Keratinocyte (primary cell): ENCODE data around the gene NLRP10. TPM values are rescaled to one million over a fixed set of nuclear protein-coding genes. Genes with fewer than 3 reads are reported as not detected.

ENCODE experiments used
- DNase-seq: peaks from one replicate; pipeline ENCODE4 v3.0.0-alpha.2; 2011; ENCODE audit warnings: low read depth, missing footprints, low spot score
- FAIRE-seq: peaks from 2 replicates; lab custom pipeline; 2011; peaks lifted over from hg19 to GRCh38; lab: Jason Lieb, UNC
- H2AFZ ChIP-seq: 2 replicates; pipeline ENCODE4 v1.6.0; 2012; ENCODE audit warnings: low read length, control low read depth, inconsistent platforms; ENCODE audit not compliant: control insufficient read depth
- H3K27ac ChIP-seq: 2 replicates; pipeline ENCODE4 v1.5.1; 2011; ENCODE audit warnings: low read length; ENCODE audit not compliant: control insufficient read depth, insufficient read depth
- H3K27me3 ChIP-seq: 3 replicates; pipeline ENCODE4 v1.6.0; 2011; ENCODE audit warnings: low read length; ENCODE audit not compliant: control insufficient read depth, insufficient read depth; ENCODE audit errors: extremely low read depth
- H3K36me3 ChIP-seq, 2 experiments: 2 replicates in 1 of 2; 3 replicates in 1 of 2; pipeline ENCODE4 v1.5.1; 2011; ENCODE audit warnings: low read length in 2 of 2, mild to moderate bottlenecking in 1 of 2; ENCODE audit not compliant: control insufficient read depth in 2 of 2, insufficient read depth in 2 of 2; ENCODE audit errors: extremely low read depth in 1 of 2
- H3K4me1 ChIP-seq: 3 replicates; pipeline ENCODE4 v1.5.1; 2011; ENCODE audit warnings: low read length; ENCODE audit not compliant: control insufficient read depth, insufficient read depth; ENCODE audit errors: extremely low read depth
- H3K4me2 ChIP-seq: 3 replicates; pipeline ENCODE4 v1.6.0; 2011; ENCODE audit warnings: low read depth, low read length; ENCODE audit not compliant: control insufficient read depth, insufficient read depth; ENCODE audit errors: extremely low read depth
- H3K4me3 ChIP-seq, 3 experiments: fragments of 200-600 bp in 1 of 3; sonication (generic) in 1 of 3; 2 replicates in 2 of 3; 3 replicates in 1 of 3; pipeline ENCODE4 v1.5.1; 2011 to 2016; ENCODE audit warnings: low read length in 3 of 3, mild to moderate bottlenecking in 3 of 3, control low read depth in 2 of 3, inconsistent platforms in 1 of 3, low read depth in 1 of 3, mixed read lengths in 1 of 3, mixed run types in 1 of 3, moderate library complexity in 1 of 3; ENCODE audit not compliant: control insufficient read depth in 2 of 3, insufficient read depth in 2 of 3; ENCODE audit errors: extremely low read depth in 1 of 3
- H3K79me2 ChIP-seq: 2 replicates; pipeline ENCODE4 v1.6.0; 2012; ENCODE audit warnings: low read length; ENCODE audit not compliant: control insufficient read depth, insufficient read depth
- H3K9ac ChIP-seq: 3 replicates; pipeline ENCODE4 v1.6.0; 2011; ENCODE audit warnings: low read length; ENCODE audit not compliant: control insufficient read depth, insufficient read depth; ENCODE audit errors: extremely low read depth
- H3K9me1 ChIP-seq: 3 replicates; pipeline ENCODE4 v1.6.0; 2011; ENCODE audit warnings: low read length; ENCODE audit not compliant: control insufficient read depth, insufficient read depth; ENCODE audit errors: extremely low read depth
- H3K9me3 ChIP-seq: 2 replicates; pipeline ENCODE4 v1.5.1; 2012; ENCODE audit warnings: low read depth, low read length; ENCODE audit not compliant: control insufficient read depth
- H4K20me1 ChIP-seq: 3 replicates; pipeline ENCODE4 v1.6.0; 2011; ENCODE audit warnings: low read length; ENCODE audit not compliant: control insufficient read depth, insufficient read depth; ENCODE audit errors: extremely low read depth
- CTCF ChIP-seq, 3 experiments: IDR thresholded peaks in 1 of 3; conservative IDR thresholded peaks in 1 of 3; optimal IDR thresholded peaks in 1 of 3; 2 replicates in 2 of 3; 3 replicates in 1 of 3; pipeline versions ENCODE3 to v1.5.1; 2011; ENCODE audit warnings: low read length in 3 of 3, mild to moderate bottlenecking in 3 of 3, moderate library complexity in 2 of 3, control low read depth in 1 of 3, inconsistent platforms in 1 of 3; ENCODE audit not compliant: insufficient read depth in 2 of 3; ENCODE audit errors: extremely low read depth in 1 of 3
- EZH2 ChIP-seq: IDR thresholded peaks from one replicate; pipeline ENCODE4 v1.6.1; 2012; ENCODE audit warnings: inconsistent platforms, mild to moderate bottlenecking, low read length, moderate library complexity
- dilution Hi-C: fragments of 300-500 bp; cut with MboI; formaldehyde crosslinking; loops from one replicate; pipeline ENCODE4 v1.7.0; 2020; ENCODE audit warnings: low sequenced_read_pairs; ENCODE audit not compliant: extremely low pct_ligation_motif_present
- polyA plus RNA-seq, 5 experiments: library from polyadenylated mRNA; depleted of rRNA in 3 of 5; stranded (reverse) in 3 of 5; stranded (forward) in 1 of 5; unstranded in 1 of 5; fragments of >200 nt; gene quantifications; 1 replicate in 1 of 5; 2 replicates in 3 of 5; 3 replicates in 1 of 5; pipeline versions ENCODE4 v1.2.1 to v1.2.3, GENCODE V29; 2011 to 2012; ENCODE audit warnings: missing spikeins in 2 of 5, low read depth in 1 of 5, low replicate concordance in 1 of 5

The NLRP10 gene
- polyA plus RNA-seq, 1 donor (not counting 4 experiments of a cell fraction or from before 2014, with no cell fraction given) = 7.1 TPM

GRCh38 chr11:8004008-8004407 is 38.8 kb upstream of the NLRP10 start:
- no peaks in the 10 kb centered on the region for H3K9me1 ChIP-seq
- H3K4me2 ChIP-seq = no peak overlapping the region
- no peaks in the 10 kb centered on the region for H3K79me2 ChIP-seq
- TF ChIP-seq CTCF (optimal IDR thresholded peaks at IDR 0.05 in 1 of 3, IDR thresholded peaks at IDR 0.05 in 1 of 3, conservative IDR thresholded peaks at IDR 0.05 in 1 of 3; ENCODE audit: extremely low read depth in 1 of 3, insufficient read depth in 2 of 3, low read length in 3 of 3) = no peak
- no peak for TF ChIP-seq EZH2
- no peak overlapping the region for H3K9ac ChIP-seq
- FAIRE-seq = no peak
- no peaks in the 10 kb centered on the region for H3K9me3 ChIP-seq
- no peaks in the 10 kb centered on the region for H3K27me3 ChIP-seq
- dilution Hi-C loops = no loop called here
- no peaks in the 10 kb centered on the region for H3K36me3 ChIP-seq
- no peaks in the 10 kb centered on the region for H4K20me1 ChIP-seq
- H3K4me1 ChIP-seq = no peaks in the 10 kb centered on the region
- no peak overlapping the region for H2AFZ ChIP-seq
- no peak overlapping the region for H3K4me3 ChIP-seq
- no peak for DNase-seq
- H3K27ac ChIP-seq = no peak overlapping the region

- DNase-seq (no peak), FAIRE-seq (no peak)
- dilution Hi-C loops = no loop called here
- Histone ChIP-seq H3K27me3 (no peaks in the 10 kb centered on the region), H3K4me2 (no peak overlapping the region), H3K4me3 (no peak overlapping the region), H2AFZ (no peak overlapping the region), H3K36me3 (peaks cover 0 to 4% of the 10 kb centered on the region in 2 experiments), H3K27ac (no peak overlapping the region), H3K79me2 (no peaks in the 10 kb centered on the region), H3K4me1 (no peaks in the 10 kb centered on the region), H3K9me3 (no peaks in the 10 kb centered on the region), H3K9ac (no peak overlapping the region), H4K20me1 (no peaks in the 10 kb centered on the region), H3K9me1 (no peaks in the 10 kb centered on the region)
- no peak for TF ChIP-seq CTCF (optimal IDR thresholded peaks at IDR 0.05 in 1 of 3, IDR thresholded peaks at IDR 0.05 in 1 of 3, conservative IDR thresholded peaks at IDR 0.05 in 1 of 3; ENCODE audit: extremely low read depth in 1 of 3, insufficient read depth in 2 of 3, low read length in 3 of 3)
- TF ChIP-seq EZH2 = no peak
Measured at GRCh38 chr11:8003187-8003586, 37.9 kb upstream of the NLRP10 start.
